Smooth muscle cell of the brain vasculature (primary cell): ENCODE results near the gene IRF8.
"Not testable (repeated sequence)": the region's sequence is repeated elsewhere in the genome, so short reads cannot be mapped to it uniquely, and the experiment has no call there.

Experiments
- DNase-seq: peaks from one replicate; pipeline ENCODE4 v3.0.0-alpha.2; 2012; ENCODE audit warnings: low read depth, low spot score

IRF8 gene

GRCh38 chr16:85934210-85934609, 35.2 kb downstream of the IRF8 start:
- DNase-seq, result no peak

DNA sequence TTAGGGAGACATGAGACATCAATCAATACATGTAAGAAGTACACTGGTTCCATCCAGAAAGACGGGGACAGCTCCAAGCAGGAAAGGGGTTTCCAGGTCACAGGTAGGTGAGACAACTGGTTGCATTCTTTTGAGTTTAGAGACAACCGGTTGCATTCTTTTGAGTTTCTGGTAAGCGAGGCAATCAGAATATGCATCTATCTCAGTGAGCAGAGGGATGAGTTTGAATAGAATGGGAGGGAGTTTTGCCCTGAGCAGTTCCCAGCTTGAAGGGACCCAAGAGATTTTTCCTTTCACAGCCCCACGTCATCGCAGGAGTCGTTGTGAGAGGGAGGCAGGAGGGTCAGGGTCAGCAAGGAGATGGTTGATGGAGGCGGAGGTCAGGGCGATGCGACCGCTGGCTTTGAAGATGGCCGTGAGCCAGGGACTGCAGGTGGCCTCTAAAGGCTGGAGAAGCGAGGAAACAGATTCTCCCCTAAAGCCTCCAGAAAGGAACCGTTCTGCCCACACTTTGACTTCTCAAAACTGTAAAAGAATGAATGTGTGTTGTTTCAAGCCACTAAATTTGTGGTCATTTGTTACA, 36.5 kb downstream of the IRF8 start:
- no peak for DNase-seq

GRCh38 chr16:85935974-85936760, 37.2 kb downstream of the IRF8 start:
- DNase-seq, result no peak

- DNase-seq, result no peak
Observed at GRCh38 chr16:85936816-85937215, 37.9 kb downstream of the IRF8 start.

- DNase-seq, result no peak
Observed at GRCh38 chr16:85940214-85940613, 41.3 kb downstream of the IRF8 start.

GRCh38 chr16:85941863-85942644, 43.1 kb downstream of the IRF8 start:
- DNase-seq, result no peak

- not testable (repeated sequence) for DNase-seq
Observed at GRCh38 chr16:85942659-85943058, 43.7 kb downstream of the IRF8 start.

DNA sequence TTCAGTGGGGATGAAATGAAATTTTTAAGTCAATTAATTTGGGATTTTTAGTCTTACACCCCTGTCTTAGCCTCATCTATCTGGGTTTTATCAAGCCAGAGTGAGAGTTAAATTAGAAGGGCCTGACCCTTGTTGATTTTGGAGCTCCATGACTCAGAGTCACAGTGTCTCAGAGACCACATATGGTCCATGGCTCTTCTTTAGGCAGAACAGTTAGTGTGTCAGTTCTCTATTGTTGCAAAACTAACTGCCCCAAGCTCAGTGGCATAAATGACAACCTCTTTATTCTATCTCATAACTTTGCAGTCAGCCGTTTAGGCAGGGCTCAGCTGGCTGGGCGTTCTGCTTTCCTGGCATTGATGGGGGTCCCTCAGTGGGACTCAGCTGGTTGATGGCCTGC, 44.7 kb downstream of the IRF8 start:
- DNase-seq, result no peak

DNA sequence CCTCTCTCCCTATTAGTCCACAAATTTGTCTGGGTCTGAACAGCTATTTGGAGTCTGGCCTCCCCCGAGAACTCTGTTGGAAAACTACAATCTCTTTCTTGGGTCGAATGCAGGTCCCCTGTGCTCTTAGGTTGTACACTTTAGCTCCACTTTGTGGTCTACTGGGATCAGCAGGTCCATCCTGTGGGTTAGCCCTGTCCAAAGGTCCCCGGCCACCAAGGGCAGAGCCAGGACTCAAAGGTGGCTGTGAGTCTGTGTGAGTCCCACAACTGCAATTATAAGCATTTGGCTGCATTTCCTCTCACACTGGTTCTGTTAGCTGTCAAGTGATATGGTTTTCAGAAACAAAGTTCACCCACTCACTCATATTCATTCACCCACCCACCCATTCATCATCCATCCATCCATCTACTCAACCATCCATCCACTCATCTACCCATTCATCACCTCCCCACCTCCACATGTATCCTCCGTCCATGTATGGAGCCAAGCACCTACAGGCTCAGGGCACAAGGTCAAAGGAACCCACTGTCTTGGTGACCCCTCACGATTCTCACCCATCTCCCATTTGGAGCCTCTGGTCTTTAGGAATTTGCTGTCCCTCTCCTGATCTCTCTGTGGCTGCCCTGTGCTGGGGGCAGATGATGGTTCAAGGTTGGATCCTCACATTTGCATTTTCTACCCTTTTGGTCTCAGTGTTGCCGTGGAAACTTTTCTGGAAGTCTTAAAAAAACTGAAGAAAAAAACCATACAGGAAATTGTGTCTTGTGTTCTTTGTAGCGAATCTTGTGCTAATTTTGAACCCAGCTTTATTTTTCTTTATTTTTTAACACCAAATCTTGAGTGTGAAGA, 45.8 kb downstream of the IRF8 start:
- no peak for DNase-seq

- DNase-seq, result no peak
Observed at GRCh38 chr16:85945424-85945751, 46.4 kb downstream of the IRF8 start.

GRCh38 chr16:85946541-85947124, 47.7 kb downstream of the IRF8 start:
- DNase-seq, result no peak

DNA sequence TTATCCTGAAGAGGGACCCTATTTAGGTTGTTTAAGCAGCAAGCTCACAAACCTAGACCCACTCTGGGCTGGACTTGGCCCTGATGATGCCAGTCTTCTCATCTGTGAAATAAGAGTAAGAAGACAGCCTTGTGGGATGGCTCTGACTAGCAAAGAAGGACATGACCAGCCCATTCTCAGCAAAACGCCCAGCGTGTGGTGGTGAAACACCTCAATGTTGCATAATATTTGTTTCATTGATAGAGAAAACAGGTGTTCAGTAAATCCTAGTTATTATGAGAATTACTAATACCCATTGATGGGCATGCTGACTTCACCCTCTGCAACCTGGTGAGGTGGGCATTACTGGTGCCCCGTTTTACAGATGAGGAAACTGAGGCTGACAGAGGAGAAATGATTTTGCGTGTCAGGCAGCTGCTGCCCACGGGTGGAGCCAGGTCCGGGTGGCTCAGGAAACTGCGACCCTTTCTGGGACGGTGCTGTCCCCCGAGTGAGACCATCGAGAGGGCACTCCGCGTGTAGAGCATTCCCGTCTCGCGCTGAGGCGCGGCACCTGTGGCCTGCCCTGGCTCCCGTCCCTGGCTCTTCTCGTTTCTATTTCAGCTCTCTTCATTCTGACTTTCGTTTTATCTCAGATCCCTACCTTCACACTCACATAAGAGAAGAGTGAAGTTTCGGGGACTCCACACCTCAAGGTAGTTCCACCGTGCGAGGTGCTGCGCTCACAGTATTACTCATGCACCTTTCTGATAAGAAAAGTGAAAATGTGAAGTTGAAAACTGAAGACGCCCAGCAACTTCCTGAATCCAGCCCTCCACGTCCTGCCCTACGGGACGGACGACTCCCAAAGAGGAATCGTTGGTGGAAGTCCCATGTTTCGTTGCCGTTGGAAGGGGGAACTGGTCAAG, 48.5 kb downstream of the IRF8 start:
- no peak for DNase-seq

- no peak for DNase-seq
Observed at GRCh38 chr16:85948138-85948509, 49.2 kb downstream of the IRF8 start.

DNA sequence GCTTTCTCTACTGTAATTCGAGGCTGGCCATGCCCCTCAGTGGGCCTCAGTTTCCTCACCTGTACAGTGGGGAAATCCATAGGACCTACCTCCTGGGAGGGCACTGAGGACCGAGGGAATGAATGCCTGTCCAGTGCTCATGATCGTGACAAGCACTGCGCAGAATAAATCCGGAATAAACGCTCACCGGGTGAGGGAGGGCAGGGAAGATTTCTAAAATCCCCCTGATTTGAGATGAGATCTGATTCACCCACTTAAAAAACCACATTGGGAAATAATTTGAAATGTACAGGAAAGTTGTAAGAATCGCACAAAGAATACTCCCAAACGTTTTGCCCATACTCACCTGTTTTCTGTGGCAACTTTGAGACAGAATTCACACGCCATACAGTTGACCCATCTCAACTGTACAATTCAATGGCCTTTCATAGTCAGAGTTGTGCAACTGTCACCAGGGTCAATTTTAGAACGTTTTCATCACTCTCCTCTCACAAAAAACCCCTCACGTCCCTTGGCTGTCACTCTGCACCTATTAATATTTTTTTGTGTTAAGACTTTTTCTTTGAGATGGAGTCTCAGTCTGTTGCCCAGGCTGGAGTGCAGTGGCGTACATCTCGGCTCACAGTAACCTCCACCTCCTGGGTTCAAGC, 49.8 kb downstream of the IRF8 start:
- no peak for DNase-seq

DNA sequence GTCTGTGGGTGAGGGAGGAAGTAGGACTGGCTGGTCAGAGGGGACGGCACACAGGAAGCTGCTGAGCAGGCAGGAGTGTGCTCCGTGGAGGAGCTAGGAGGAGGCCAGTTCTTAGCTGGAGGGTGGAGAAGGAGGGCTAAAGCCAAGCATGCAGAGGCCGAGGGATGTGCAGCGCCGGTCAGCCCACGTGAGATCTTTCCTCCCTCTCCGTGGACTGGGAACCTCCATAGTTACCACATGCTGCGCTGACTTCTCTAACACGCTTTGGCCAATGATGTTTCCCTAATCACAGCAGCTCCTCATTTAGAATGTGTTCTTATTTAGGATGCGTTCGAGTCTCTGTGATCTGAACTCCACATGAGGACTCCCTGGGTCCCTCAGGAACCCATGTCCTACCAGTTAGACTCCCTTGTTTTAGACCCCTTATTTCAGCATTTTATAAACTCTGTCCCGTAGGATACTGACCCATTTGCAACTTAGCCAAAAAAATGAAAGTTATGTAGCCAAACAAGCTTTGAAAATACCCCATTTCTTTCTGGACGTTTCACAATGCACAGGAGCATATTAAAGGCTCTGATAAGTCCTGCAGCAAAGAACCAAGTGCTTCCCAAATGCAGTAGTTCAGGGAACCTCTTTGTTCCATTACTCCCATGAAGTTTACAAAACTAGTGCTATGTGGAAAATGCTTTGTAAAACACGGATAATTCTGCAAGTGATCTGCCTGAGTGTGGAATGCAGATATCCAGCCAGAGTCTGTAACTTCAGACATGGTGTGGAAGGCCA, 51.4 kb downstream of the IRF8 start:
- DNase-seq, result no peak

DNA sequence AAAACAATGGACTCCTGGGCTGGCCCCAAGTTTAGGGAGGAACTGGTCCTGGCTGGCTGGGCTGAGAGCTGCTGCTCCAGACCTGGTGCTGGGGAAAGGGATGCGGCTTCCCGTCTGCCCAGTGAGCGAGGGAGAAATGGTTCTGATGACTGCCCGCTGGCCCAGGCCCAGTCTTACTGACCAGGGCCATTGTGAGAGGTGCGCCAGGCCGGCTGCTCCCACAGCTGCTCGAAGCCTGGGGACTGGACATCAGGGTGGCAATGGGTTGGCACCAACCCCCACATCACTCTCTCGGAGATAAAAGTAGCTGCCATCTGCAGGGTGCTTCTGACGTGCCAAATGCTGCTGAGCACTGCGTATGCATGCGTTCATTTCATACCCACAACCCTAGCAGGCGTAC, 53.2 kb downstream of the IRF8 start:
- no peak for DNase-seq

- no peak for DNase-seq
Observed at GRCh38 chr16:85952811-85953210, 53.8 kb downstream of the IRF8 start.

- DNase-seq, result no peak
Observed at GRCh38 chr16:85954927-85955519, 56.1 kb downstream of the IRF8 start.

DNA sequence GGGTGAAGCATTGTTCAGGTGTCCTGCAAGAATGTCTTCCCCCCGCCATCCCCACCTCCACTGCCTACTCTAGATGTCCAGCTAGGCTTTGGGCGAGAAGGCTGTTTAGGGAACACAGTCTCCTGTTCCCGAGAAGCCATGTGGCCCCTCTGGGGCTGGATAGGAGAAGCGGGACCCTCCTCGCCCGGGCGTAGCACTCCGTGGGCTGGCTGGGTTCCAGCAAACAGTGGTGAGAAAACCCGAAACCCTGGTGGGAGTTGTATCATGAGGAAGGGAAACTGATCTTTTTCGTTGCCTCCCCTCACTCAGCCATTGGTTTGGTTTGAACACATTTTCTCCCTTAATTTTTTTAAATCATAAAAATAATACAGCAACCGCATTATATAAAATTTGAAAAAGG, 56.6 kb downstream of the IRF8 start:
- DNase-seq, result no peak
